ENCODE data around the gene KRTAP4-4.
"Not testable (repeated sequence)": the region's sequence is repeated elsewhere in the genome, so short reads cannot be mapped to it uniquely, and the experiment has no call there.

GRCh38 chr17:41148971-41149651 is 11.4 kb downstream of the KRTAP4-4 start:
- TF ChIP-seq, protein P1, sequence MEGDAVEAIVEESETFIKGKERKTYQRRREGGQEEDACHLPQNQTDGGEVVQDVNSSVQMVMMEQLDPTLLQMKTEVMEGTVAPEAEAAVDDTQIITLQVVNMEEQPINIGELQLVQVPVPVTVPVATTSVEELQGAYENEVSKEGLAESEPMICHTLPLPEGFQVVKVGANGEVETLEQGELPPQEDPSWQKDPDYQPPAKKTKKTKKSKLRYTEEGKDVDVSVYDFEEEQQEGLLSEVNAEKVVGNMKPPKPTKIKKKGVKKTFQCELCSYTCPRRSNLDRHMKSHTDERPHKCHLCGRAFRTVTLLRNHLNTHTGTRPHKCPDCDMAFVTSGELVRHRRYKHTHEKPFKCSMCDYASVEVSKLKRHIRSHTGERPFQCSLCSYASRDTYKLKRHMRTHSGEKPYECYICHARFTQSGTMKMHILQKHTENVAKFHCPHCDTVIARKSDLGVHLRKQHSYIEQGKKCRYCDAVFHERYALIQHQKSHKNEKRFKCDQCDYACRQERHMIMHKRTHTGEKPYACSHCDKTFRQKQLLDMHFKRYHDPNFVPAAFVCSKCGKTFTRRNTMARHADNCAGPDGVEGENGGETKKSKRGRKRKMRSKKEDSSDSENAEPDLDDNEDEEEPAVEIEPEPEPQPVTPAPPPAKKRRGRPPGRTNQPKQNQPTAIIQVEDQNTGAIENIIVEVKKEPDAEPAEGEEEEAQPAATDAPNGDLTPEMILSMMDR (IDR thresholded peaks at IDR 0.05) = not testable (repeated sequence)
- TF ChIP-seq EP300 (IDR thresholded peaks at IDR 0.05) = not testable (repeated sequence)
